GM18499 (cell line): ENCODE measurements around the gene CBFA2T2.
A peak's percentile ranks its signal among the peaks of the same experiment; 100 is the strongest.

Source experiments
- ATAC-seq: cut with Tn5 transposase; IDR thresholded peaks from one replicate; pipeline ENCODE4 v1.9.1; 2021; ENCODE audit warnings: moderate number of reproducible peaks; ENCODE audit not compliant: insufficient read depth, unreplicated experiment

Gene CBFA2T2

GRCh38 chr20:33659341-33660034 lies 169.6 kb downstream of the CBFA2T2 start:
- ATAC-seq, result no peak

GRCh38 chr20:33660035-33660684 lies 170.3 kb downstream of the CBFA2T2 start:
- ATAC-seq, result no peak

GRCh38 chr20:33660685-33661058 lies 170.8 kb downstream of the CBFA2T2 start:
- no peak for ATAC-seq

GRCh38 chr20:33662172-33662571 lies 172.3 kb downstream of the CBFA2T2 start, which contains the start of gene C20orf144:
Gene C20orf144, plus strand, starts transcription at chr20:33662327. Its CDS starts 19 bp downstream, at chr20:33662346.
- ATAC-seq, result no peak

- no peak for ATAC-seq
These were observed 173.5 kb downstream of the CBFA2T2 start for GRCh38 chr20:33663161-33664084.

GRCh38 chr20:33664085-33664761 lies 174.3 kb downstream of the CBFA2T2 start:
- ATAC-seq, result no peak

GRCh38 chr20:33664762-33665144 lies 174.9 kb downstream of the CBFA2T2 start:
- ATAC-seq, result no peak

- peak; percentile 45 for ATAC-seq
These were observed 176.7 kb downstream of the CBFA2T2 start, which contains the start of gene ACTL10 for GRCh38 chr20:33666293-33667244. Gene ACTL10, plus strand, starts transcription at chr20:33666943. Its CDS starts 555 bp downstream, at chr20:33667498.

GRCh38 chr20:33667245-33667675 lies 177.4 kb downstream of the CBFA2T2 start:
- ATAC-seq, result no peak

GRCh38 chr20:33667676-33668465 lies 178.0 kb downstream of the CBFA2T2 start:
- no peak for ATAC-seq

- no peak for ATAC-seq
These were observed 178.7 kb downstream of the CBFA2T2 start for GRCh38 chr20:33668466-33669155.

- no peak for ATAC-seq
These were observed 179.3 kb downstream of the CBFA2T2 start for GRCh38 chr20:33669224-33669623.

GRCh38 chr20:33669873-33670640 lies 180.2 kb downstream of the CBFA2T2 start:
- no peak for ATAC-seq

GRCh38 chr20:33670715-33671499 lies 181.0 kb downstream of the CBFA2T2 start:
- ATAC-seq, result no peak

- no peak for ATAC-seq
These were observed 181.8 kb downstream of the CBFA2T2 start for GRCh38 chr20:33671573-33672288.
